RWPE2 (cell line): ENCODE results near the gene NRF1.
"Not testable (repeated sequence)": the region's sequence is repeated elsewhere in the genome, so short reads cannot be mapped to it uniquely, and the experiment has no call there.

Experiments used
- ATAC-seq: fragments of 200-7000 bp; cut with Tn5 transposase; 3 replicates; pipeline ENCODE4 v1.9.1; 2021; ENCODE audit warnings: low read depth
- DNase-seq: peaks from one replicate; pipeline ENCODE4 v3.0.0-alpha.2; 2020; ENCODE audit warnings: low spot score
- H3K27ac ChIP-seq: fragments of 450-650 bp; 2 replicates; pipeline ENCODE4 v1.5.1; 2017; ENCODE audit warnings: mild to moderate bottlenecking; ENCODE audit not compliant: poor library complexity, severe bottlenecking
- H3K27me3 ChIP-seq: fragments of 250-450 bp; sonication (Bioruptor Pico); 2 replicates; pipeline ENCODE4 v1.5.1; 2021; ENCODE audit warnings: mild to moderate bottlenecking, moderate library complexity; ENCODE audit not compliant: insufficient read depth, poor library complexity, severe bottlenecking
- H3K36me3 ChIP-seq: fragments of 250-450 bp; sonication (Bioruptor Pico); 2 replicates; pipeline ENCODE4 v1.5.1; 2020; ENCODE audit warnings: low read depth, mild to moderate bottlenecking, moderate library complexity
- H3K4me1 ChIP-seq: fragments of 250-450 bp; sonication (Bioruptor Pico); 2 replicates; pipeline ENCODE4 v1.5.1; 2021; ENCODE audit warnings: mild to moderate bottlenecking, moderate library complexity; ENCODE audit not compliant: insufficient read depth, poor library complexity, severe bottlenecking
- H3K4me3 ChIP-seq: fragments of 250-450 bp; sonication (Bioruptor Pico); 2 replicates; pipeline ENCODE4 v1.5.1; 2021; ENCODE audit warnings: mild to moderate bottlenecking, moderate library complexity; ENCODE audit not compliant: severe bottlenecking
- H3K9me3 ChIP-seq: fragments of 250-450 bp; sonication (Bioruptor Pico); 2 replicates; pipeline ENCODE4 v1.5.1; 2021; ENCODE audit warnings: mild to moderate bottlenecking, moderate library complexity; ENCODE audit not compliant: severe bottlenecking
- TF ChIP-seq, protein P1 (sequence below): fragments of 450-650 bp; IDR thresholded peaks from one replicate; pipeline ENCODE4 v1.5.1; 2017; ENCODE audit warnings: mild to moderate bottlenecking, moderate library complexity; ENCODE audit not compliant: poor library complexity, severe bottlenecking

The NRF1 gene

DNA sequence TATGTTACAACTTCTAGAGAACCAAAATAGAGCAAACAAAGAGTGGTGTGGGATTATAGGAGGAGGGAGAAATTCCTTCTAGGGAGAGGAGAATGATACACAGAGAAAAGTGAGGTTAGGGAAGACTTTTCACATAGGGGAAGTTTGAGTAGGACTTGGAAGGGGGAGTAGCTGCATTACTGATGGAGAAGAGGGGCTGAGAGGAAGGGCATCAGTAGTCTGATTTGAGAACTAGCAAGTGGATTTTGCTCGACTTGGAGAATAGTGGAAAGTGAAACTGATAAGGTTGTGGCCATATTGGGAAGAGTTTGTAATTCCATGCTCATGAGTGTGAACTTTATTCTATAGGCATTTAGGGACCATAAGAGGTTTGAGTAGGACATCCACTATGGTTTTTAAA, 6.1 kb downstream of the NRF1 start:
- TF ChIP-seq, protein P1, sequence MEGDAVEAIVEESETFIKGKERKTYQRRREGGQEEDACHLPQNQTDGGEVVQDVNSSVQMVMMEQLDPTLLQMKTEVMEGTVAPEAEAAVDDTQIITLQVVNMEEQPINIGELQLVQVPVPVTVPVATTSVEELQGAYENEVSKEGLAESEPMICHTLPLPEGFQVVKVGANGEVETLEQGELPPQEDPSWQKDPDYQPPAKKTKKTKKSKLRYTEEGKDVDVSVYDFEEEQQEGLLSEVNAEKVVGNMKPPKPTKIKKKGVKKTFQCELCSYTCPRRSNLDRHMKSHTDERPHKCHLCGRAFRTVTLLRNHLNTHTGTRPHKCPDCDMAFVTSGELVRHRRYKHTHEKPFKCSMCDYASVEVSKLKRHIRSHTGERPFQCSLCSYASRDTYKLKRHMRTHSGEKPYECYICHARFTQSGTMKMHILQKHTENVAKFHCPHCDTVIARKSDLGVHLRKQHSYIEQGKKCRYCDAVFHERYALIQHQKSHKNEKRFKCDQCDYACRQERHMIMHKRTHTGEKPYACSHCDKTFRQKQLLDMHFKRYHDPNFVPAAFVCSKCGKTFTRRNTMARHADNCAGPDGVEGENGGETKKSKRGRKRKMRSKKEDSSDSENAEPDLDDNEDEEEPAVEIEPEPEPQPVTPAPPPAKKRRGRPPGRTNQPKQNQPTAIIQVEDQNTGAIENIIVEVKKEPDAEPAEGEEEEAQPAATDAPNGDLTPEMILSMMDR = no peak
- peaks cover 17% of the 10 kb centered on the region for H3K4me1 ChIP-seq
- ATAC-seq (no peak), DNase-seq (no peak)
- H3K4me3 ChIP-seq = no peak overlapping the region
- no peaks in the 10 kb centered on the region for H3K27me3 ChIP-seq
- H3K27ac ChIP-seq = no peak overlapping the region
- H3K36me3 ChIP-seq = no peaks in the 10 kb centered on the region; the same call in 1 of the 2 replicates
- H3K9me3 ChIP-seq = no peaks in the 10 kb centered on the region

DNA sequence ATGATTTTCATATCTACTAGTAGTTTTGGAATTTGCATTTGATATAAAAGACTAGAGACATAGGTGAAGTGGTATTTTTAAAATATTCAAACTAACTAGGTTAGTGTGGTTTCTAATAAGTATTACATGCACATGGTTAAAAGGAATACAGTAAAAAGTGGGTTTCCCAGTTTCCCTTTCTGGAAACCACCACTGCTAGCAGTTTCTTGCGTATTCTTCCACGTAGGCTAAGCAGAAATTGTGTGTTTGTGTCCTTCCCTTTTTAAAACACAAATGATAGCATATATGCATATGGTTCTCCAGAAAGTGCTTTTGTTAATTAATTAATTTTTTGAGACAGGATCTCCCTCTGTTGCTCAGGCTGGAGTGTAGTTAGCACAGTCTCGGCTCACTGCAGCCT, 15.4 kb downstream of the NRF1 start:
- H3K36me3 ChIP-seq = no peaks in the 10 kb centered on the region; the same call in none of the 2 replicates
- H3K27me3 ChIP-seq = no peaks in the 10 kb centered on the region
- TF ChIP-seq, protein P1 = no peak
- no peaks in the 10 kb centered on the region for H3K4me1 ChIP-seq
- H3K9me3 ChIP-seq = no peaks in the 10 kb centered on the region
- no peak for ATAC-seq
- H3K27ac ChIP-seq = no peak overlapping the region
- DNase-seq = no peak
- no peak overlapping the region for H3K4me3 ChIP-seq

DNA sequence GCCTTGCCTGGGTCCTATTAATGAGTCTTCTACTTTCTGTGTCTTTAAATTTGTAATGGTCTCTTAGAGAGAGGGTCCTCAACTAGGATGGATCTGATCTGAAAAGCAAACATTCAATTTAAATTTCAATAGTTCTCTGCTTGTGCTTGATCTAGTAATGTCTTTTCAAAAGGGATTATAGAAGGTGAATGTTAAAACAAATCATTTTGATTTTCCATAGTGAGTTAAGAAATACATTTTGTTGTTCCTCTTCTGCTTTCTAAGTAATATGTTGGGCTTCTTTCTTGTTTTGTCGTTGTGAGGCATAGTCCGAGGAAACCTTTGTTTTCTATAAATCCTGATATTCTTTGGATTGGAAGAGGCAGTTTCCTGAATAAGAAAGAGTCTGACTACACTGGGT, 18.8 kb downstream of the NRF1 start:
- no peak for DNase-seq
- TF ChIP-seq, protein P1 = no peak
- Histone ChIP-seq H3K27ac (no peak overlapping the region), H3K9me3 (no peaks in the 10 kb centered on the region), H3K4me1 (no peaks in the 10 kb centered on the region), H3K4me3 (no peak overlapping the region), H3K27me3 (no peaks in the 10 kb centered on the region), H3K36me3 (no peaks in the 10 kb centered on the region; the same call in none of the 2 replicates)
- ATAC-seq = no peak

DNA sequence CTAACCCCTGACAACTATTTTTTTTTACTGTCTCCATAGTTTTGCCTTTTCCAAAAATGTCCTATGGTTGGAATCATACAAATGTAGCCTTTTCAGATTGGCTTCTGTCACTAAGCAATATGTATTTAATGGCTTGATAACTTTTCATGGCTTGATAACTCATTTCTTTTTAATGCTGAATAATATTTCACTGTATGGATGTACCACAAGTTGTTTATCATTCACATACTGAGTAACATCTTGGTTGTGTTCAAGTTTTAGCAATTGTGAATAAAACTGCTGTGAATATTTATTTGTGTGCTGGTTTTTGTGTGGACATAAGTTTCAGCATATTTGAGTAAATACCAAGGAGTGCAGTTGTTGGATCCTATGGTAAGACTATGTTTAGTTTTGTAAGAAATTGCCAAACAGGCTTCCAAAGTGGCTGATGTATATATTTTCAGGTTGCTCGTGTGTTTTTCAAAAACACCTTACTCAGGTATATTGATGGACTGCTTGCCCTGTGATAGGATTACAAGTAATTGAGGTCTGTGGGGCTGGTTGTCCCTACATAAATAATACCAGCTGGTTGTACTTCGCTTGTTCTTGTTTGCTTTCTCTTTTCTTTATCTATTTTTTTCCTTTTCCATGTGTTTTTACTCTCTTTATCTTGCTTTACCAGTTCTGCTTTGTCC, 23.0 kb downstream of the NRF1 start:
- DNase-seq (no peak), ATAC-seq (no peak)
- no peak overlapping the region for H3K4me3 ChIP-seq
- H3K9me3 ChIP-seq = no peaks in the 10 kb centered on the region
- TF ChIP-seq, protein P1 = no peak
- H3K27ac ChIP-seq = no peak overlapping the region
- H3K4me1 ChIP-seq = no peaks in the 10 kb centered on the region
- no peaks in the 10 kb centered on the region for H3K27me3 ChIP-seq
- H3K36me3 ChIP-seq = no peaks in the 10 kb centered on the region; the same call in 1 of the 2 replicates

DNA sequence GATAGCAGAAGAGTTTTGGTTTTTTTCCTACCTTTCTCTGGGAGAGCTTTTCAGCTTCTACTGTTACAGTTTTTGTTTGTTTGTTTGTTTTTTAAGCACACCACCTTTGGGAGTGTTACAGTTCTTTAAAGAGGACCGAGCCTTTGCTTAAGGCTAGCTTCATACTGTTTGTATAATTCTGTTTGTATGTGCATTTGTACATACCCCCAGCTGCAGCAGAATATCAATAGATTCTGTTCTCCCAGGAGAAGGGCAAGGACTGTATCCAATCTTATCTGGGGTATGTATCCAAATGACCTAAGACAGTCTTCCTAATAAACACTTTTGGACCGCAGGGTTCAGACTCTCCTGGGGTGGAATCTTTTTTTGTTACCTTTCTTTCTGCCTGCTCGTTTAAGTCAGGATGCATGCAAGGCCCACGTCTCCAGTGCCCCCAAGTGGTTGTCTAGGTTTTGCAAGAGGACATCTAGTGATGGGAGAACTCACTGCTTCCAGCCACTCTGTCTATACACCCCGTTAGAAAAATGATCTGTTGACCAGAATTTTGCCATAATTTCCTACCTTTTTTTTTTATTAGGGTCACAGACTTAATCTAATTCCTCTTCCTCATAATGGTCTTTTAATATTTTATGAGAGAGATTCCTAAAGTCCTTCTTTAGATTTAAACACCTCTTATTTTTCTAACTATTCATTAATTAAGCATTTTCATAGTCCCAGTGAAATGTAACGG, 23.9 kb downstream of the NRF1 start:
- no peak overlapping the region for H3K4me3 ChIP-seq
- H3K36me3 ChIP-seq = no peaks in the 10 kb centered on the region; the same call in 1 of the 2 replicates
- ATAC-seq = peak; percentile 97
- H3K4me1 ChIP-seq = no peaks in the 10 kb centered on the region
- no peaks in the 10 kb centered on the region for H3K9me3 ChIP-seq
- no peak for DNase-seq
- H3K27ac ChIP-seq = no peak overlapping the region
- TF ChIP-seq, protein P1 = peak; percentile 94
- no peaks in the 10 kb centered on the region for H3K27me3 ChIP-seq

DNA sequence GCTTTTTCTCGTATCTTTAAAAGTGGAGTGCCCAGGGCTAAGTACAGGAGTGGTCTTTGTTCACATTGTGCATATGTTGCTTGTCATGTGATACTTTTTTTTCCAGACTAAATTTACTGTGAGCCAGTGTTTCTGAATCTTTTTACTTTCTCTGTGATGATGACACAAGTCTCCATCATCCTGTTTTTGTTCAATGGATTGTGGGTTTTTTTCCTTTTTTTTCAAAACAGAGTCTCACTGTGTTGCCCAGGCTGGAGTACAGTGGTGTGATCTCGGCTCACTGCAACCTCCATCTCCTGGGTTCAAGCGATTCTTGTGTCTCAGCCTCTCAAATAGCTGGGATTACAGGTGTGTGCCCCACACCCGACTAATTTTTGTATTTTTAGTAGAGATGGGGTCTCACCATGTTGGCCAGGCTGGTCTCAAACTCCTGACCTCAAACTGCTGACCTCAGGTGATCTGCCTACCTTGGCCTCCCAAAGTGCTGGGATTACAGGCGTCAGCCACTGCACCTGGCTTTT, 24.6 kb downstream of the NRF1 start:
- not testable (repeated sequence) for H3K27me3 ChIP-seq, H3K9me3 ChIP-seq

More for the DNA sequence above, 24.6 kb downstream of the NRF1 start:
- H3K27ac ChIP-seq, ATAC-seq, H3K4me1 ChIP-seq, DNase-seq, H3K4me3 ChIP-seq, H3K36me3 ChIP-seq: not testable (repeated sequence)
